Rectal smooth muscle tissue (tissue), 1 donor: ENCODE measurements around the gene LRP1B.
"Not testable (repeated sequence)": the region's sequence is repeated elsewhere in the genome, so short reads cannot be mapped to it uniquely, and the experiment has no call there.

Experiments used
- H3K27ac ChIP-seq: one replicate; pipeline ENCODE4 v1.7.0; 2013; ENCODE audit warnings: low read depth, low read length, inconsistent platforms
- H3K27me3 ChIP-seq: one replicate; pipeline ENCODE4 v1.7.0; 2013; ENCODE audit warnings: low read length; ENCODE audit not compliant: control insufficient read depth, insufficient read depth
- H3K36me3 ChIP-seq: one replicate; pipeline ENCODE4 v1.7.0; 2013; ENCODE audit warnings: low read length; ENCODE audit not compliant: control insufficient read depth, insufficient read depth
- H3K4me1 ChIP-seq: one replicate; pipeline ENCODE4 v1.7.0; 2013; ENCODE audit warnings: low read length; ENCODE audit not compliant: control insufficient read depth, insufficient read depth
- H3K4me3 ChIP-seq: one replicate; pipeline ENCODE4 v1.7.0; 2013; ENCODE audit warnings: low read length
- H3K9ac ChIP-seq: one replicate; pipeline ENCODE4 v1.7.0; 2013; ENCODE audit warnings: low read length

The LRP1B gene

GRCh38 chr2:140565756-140566155 is 1565.1 kb downstream of the LRP1B start:
- H3K4me3 ChIP-seq: no peak overlapping the region
- no peak overlapping the region for H3K27ac ChIP-seq
- no peaks in the 10 kb centered on the region for H3K36me3 ChIP-seq
- H3K9ac ChIP-seq: no peak overlapping the region
- no peaks in the 10 kb centered on the region for H3K27me3 ChIP-seq
- no peaks in the 10 kb centered on the region for H3K4me1 ChIP-seq

GRCh38 chr2:140555701-140556100 is 1575.1 kb downstream of the LRP1B start:
- no peaks in the 10 kb centered on the region for H3K4me1 ChIP-seq
- H3K27me3 ChIP-seq: no peaks in the 10 kb centered on the region
- H3K27ac ChIP-seq: no peak overlapping the region
- no peaks in the 10 kb centered on the region for H3K36me3 ChIP-seq
- no peak overlapping the region for H3K9ac ChIP-seq
- H3K4me3 ChIP-seq: no peak overlapping the region

- Histone ChIP-seq H3K27ac (no peak overlapping the region), H3K9ac (no peak overlapping the region), H3K4me3 (no peak overlapping the region), H3K4me1 (no peaks in the 10 kb centered on the region), H3K36me3 (no peaks in the 10 kb centered on the region), H3K27me3 (no peaks in the 10 kb centered on the region)
Measured at GRCh38 chr2:140552634-140553033, 1578.2 kb downstream of the LRP1B start.

GRCh38 chr2:140551287-140551686 is 1579.5 kb downstream of the LRP1B start:
- Histone ChIP-seq H3K36me3 (no peaks in the 10 kb centered on the region), H3K4me1 (no peaks in the 10 kb centered on the region), H3K27ac (no peak overlapping the region), H3K27me3 (no peaks in the 10 kb centered on the region), H3K4me3 (no peak overlapping the region), H3K9ac (no peak overlapping the region)

GRCh38 chr2:140550821-140551220 is 1580.0 kb downstream of the LRP1B start:
- no peaks in the 10 kb centered on the region for H3K36me3 ChIP-seq
- H3K27ac ChIP-seq: no peak overlapping the region

DNA sequence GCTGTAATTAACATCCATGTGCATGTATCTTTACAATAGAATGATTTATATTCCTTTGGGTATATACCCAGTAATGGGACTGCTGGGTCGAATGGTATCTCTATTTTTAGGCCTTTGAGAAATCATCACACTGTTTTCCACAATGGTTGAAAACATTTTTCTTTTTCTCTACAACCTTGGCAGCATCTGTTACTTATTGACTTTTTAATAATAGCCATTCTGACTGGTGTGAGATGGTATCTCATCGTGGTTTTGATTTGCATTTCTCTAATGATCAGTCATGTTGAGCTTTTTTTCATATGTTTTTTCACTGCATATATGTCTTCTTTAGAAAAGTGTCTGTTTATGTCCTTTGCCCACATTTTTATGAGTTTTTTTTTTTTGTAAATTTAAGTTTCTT is 1586.0 kb downstream of the LRP1B start:
- H3K27ac ChIP-seq, H3K9ac ChIP-seq, H3K36me3 ChIP-seq, H3K4me1 ChIP-seq, H3K4me3 ChIP-seq, H3K27me3 ChIP-seq: not testable (repeated sequence)

More at GRCh38 chr2:140550821-140551220, 1580.0 kb downstream of the LRP1B start:
- Histone ChIP-seq H3K4me1 (no peaks in the 10 kb centered on the region), H3K9ac (no peak overlapping the region), H3K27me3 (no peaks in the 10 kb centered on the region), H3K4me3 (no peak overlapping the region)

DNA sequence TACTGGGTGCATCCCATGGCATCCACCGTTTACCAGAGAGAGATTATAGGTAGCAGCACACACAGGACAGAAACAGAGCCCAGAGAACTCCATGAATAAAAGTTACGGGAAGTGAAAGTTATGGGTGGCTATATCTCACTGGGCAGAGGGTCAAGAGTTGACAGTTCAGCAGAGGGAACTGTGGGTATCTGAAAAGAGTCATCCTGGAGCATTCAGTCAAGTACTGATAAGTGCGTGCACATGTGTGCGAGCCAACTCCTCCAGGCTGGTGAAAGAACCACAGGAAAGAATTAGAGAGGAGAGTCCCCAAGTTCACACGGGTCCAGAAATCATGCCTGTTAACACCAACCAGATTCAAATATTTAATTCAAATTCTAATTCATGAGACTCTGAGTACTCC is 1588.2 kb downstream of the LRP1B start:
- Histone ChIP-seq H3K27ac (no peak overlapping the region), H3K27me3 (no peaks in the 10 kb centered on the region), H3K4me3 (no peak overlapping the region), H3K36me3 (no peaks in the 10 kb centered on the region), H3K9ac (no peak overlapping the region), H3K4me1 (no peaks in the 10 kb centered on the region)

- H3K4me3 ChIP-seq: no peak overlapping the region
- no peaks in the 10 kb centered on the region for H3K36me3 ChIP-seq
- H3K27ac ChIP-seq: no peak overlapping the region
- H3K27me3 ChIP-seq: no peaks in the 10 kb centered on the region
- H3K9ac ChIP-seq: no peak overlapping the region
- no peaks in the 10 kb centered on the region for H3K4me1 ChIP-seq
Measured at GRCh38 chr2:140539242-140539875, 1591.5 kb downstream of the LRP1B start.

DNA sequence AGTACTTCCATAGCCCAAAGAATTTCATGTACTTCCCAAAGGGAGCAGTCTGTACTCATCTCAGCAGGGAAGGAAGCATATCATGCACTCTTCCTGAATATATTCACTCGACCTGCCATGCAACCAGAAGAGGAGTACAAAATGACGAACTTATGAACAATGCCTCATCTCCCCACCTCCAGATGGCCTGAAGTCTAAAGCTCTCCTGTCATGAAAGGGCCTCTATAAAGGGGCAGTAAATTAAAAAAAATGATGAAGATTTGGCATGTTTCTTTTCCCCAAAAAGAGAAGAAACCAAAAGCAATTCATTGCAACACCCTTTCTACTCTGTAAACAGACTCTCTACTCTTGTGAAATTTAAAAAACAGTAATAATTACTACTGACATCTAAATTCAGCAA is 1601.1 kb downstream of the LRP1B start:
- Histone ChIP-seq H3K36me3 (no peaks in the 10 kb centered on the region), H3K9ac (no peak overlapping the region), H3K4me1 (no peaks in the 10 kb centered on the region), H3K27ac (no peak overlapping the region), H3K4me3 (no peak overlapping the region), H3K27me3 (no peaks in the 10 kb centered on the region)

DNA sequence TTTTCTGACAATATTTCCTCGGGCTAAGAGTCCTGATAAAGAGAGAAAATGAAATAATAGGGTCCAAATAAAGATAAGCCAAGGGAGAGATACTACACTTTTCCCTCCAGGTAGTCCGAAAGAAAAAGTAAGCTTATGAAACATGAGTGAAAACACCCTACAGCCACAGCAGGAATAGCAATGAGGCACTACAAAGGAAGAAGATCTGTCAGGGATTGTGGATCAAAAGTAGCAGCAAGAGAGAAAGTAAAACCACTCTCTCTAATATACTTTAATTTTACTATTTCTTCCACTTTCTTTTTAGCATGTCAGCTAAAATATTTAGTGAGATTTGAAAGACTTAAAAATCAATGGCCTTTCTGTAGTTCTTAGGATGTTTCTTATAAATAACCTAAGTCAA is 1601.8 kb downstream of the LRP1B start:
- no peak overlapping the region for H3K27ac ChIP-seq
- no peaks in the 10 kb centered on the region for H3K4me1 ChIP-seq
- H3K4me3 ChIP-seq: no peak overlapping the region
- H3K9ac ChIP-seq: no peak overlapping the region
- H3K36me3 ChIP-seq: no peaks in the 10 kb centered on the region
- H3K27me3 ChIP-seq: no peaks in the 10 kb centered on the region

DNA sequence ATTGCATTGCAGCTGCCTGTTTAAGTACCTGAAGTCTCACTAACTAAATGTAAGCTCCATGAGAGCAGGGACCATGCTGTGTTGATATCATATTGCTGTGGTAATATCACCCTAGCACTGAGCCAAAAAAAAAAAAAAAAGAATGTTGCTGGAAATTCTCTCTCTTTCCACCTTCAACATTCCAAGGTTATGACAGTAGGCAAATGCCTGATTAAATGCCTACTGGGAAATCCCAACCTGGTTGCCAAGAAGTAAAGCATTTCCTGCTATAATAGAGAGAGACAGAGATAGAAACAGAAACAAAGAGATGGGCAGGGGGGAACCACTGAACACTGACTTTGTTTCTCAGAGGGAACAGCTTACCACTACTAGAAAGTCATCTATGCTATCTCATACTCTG is 1604.2 kb downstream of the LRP1B start:
- no peak overlapping the region for H3K27ac ChIP-seq
- H3K9ac ChIP-seq: no peak overlapping the region
- H3K4me1 ChIP-seq: no peaks in the 10 kb centered on the region
- H3K4me3 ChIP-seq: no peak overlapping the region
- no peaks in the 10 kb centered on the region for H3K36me3 ChIP-seq
- no peaks in the 10 kb centered on the region for H3K27me3 ChIP-seq

DNA sequence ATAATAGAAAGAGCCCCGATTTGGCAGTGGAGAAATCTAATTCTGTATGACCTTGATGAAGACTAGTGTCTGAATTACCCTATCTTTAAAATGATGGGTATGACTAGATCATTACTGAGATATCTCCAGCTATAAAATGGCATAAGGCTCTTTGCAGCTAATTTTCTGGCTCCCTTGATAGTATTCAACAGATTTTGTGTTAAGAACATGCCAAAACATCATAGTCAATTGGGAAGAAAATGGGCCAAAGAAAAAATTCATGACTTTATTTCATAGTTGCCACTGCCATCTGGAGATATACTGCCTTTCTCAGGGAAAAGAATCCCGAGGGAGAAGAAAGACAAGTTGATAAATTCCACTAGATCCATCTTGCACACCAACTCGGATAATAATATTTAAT is 1618.7 kb downstream of the LRP1B start:
- H3K4me1 ChIP-seq: no peaks in the 10 kb centered on the region

DNA sequence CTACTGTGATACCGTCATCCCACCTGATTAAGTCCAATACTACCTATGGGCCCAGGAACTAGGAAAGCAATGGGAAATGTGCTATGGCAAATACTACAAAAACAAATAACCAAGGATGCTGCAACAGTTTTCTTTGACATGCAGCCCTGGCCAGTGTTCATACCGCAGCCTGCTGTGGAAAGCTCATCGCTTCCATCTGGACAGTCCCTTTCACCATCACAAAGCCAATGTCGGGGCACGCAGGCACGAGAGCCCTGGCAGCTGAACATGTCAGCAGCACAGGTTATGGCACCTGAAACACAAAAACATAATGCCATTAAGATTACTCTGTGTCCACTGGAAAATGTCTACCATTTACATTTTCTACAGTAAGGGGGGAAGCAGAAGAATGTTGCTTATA is 1621.1 kb downstream of the LRP1B start:
- no peak overlapping the region for H3K9ac ChIP-seq
- no peak overlapping the region for H3K4me3 ChIP-seq
- H3K27me3 ChIP-seq: no peaks in the 10 kb centered on the region
- no peaks in the 10 kb centered on the region for H3K4me1 ChIP-seq
- H3K36me3 ChIP-seq: no peaks in the 10 kb centered on the region
- H3K27ac ChIP-seq: no peak overlapping the region

More for the DNA sequence above, 1618.7 kb downstream of the LRP1B start:
- Histone ChIP-seq H3K9ac (no peak overlapping the region), H3K27me3 (no peaks in the 10 kb centered on the region), H3K36me3 (no peaks in the 10 kb centered on the region), H3K4me3 (no peak overlapping the region), H3K27ac (no peak overlapping the region)
